Breast epithelium (tissue), 3 donors: ENCODE measurements around the gene CILP.

ENCODE experiments used
- POLR2A ChIP-seq: fragments of 450-650 bp; IDR thresholded peaks from one replicate; pipeline ENCODE4 v1.6.1; 2016; ENCODE audit warnings: antibody characterized with exemption, mild to moderate bottlenecking, moderate library complexity
- POLR2AphosphoS5 ChIP-seq, 3 donors: sonication (generic); formaldehyde crosslinking; IDR thresholded peaks; one replicate each; pipeline ENCODE4 v1.6.1; 2017; ENCODE audit warnings: antibody characterized with exemption in 3 of 3
- TF ChIP-seq, protein P1 (sequence below), 3 donors: fragments of 450-650 bp; IDR thresholded peaks; one replicate each; pipeline ENCODE4 v1.5.1; 2016 to 2017; ENCODE audit warnings: antibody characterized with exemption in 3 of 3, mild to moderate bottlenecking in 3 of 3, moderate library complexity in 3 of 3

DNA sequence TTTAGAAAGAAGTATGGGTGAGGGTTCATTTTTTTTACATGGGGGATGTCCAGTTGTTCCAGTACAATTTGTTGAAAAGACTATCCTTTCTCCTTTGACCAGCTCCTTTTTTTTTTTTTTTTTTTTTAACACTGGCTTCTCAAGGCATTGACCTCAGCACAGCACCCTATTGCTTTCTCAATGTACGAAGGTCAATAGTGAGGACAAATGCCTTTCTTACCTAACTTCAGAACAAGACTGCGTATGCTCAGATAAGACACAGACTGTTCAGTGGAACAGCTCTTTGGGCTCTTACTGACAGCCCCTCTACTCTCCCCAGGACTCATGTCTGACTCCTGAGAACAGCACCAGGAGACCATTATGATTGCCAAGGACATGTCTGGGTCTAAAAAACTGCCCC is 10.4 kb upstream of the CILP start:
- TF ChIP-seq POLR2A (no peak), POLR2AphosphoS5 (IDR thresholded peaks at IDR 0.05) (no peak)
- TF ChIP-seq, protein P1, sequence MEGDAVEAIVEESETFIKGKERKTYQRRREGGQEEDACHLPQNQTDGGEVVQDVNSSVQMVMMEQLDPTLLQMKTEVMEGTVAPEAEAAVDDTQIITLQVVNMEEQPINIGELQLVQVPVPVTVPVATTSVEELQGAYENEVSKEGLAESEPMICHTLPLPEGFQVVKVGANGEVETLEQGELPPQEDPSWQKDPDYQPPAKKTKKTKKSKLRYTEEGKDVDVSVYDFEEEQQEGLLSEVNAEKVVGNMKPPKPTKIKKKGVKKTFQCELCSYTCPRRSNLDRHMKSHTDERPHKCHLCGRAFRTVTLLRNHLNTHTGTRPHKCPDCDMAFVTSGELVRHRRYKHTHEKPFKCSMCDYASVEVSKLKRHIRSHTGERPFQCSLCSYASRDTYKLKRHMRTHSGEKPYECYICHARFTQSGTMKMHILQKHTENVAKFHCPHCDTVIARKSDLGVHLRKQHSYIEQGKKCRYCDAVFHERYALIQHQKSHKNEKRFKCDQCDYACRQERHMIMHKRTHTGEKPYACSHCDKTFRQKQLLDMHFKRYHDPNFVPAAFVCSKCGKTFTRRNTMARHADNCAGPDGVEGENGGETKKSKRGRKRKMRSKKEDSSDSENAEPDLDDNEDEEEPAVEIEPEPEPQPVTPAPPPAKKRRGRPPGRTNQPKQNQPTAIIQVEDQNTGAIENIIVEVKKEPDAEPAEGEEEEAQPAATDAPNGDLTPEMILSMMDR (IDR thresholded peaks at IDR 0.05): no peak
